Measurements from ENCODE around the gene TFF1. TPM values are rescaled to one million over a fixed set of nuclear protein-coding genes. Genes with fewer than 3 reads are reported as not detected.

The TFF1 gene
- total RNA-seq, 1 donor from 2014 or later = not detected

- DNase-seq (ENCODE audit: low spot score) = no peak
- TF ChIP-seq, protein P1, sequence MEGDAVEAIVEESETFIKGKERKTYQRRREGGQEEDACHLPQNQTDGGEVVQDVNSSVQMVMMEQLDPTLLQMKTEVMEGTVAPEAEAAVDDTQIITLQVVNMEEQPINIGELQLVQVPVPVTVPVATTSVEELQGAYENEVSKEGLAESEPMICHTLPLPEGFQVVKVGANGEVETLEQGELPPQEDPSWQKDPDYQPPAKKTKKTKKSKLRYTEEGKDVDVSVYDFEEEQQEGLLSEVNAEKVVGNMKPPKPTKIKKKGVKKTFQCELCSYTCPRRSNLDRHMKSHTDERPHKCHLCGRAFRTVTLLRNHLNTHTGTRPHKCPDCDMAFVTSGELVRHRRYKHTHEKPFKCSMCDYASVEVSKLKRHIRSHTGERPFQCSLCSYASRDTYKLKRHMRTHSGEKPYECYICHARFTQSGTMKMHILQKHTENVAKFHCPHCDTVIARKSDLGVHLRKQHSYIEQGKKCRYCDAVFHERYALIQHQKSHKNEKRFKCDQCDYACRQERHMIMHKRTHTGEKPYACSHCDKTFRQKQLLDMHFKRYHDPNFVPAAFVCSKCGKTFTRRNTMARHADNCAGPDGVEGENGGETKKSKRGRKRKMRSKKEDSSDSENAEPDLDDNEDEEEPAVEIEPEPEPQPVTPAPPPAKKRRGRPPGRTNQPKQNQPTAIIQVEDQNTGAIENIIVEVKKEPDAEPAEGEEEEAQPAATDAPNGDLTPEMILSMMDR (IDR thresholded peaks at IDR 0.05; ENCODE audit: unreplicated experiment) = no peak
- Mint-ChIP-seq H3K4me3 (ENCODE audit: unreplicated experiment) (no peak overlapping the region), H3K9me3 (ENCODE audit: unreplicated experiment) (no peaks in the 10 kb centered on the region), H3K36me3 (ENCODE audit: low read depth, unreplicated experiment) (no peaks in the 10 kb centered on the region), H3K27ac (ENCODE audit: unreplicated experiment) (peak overlapping the region; percentile 57), H3K27me3 (ENCODE audit: unreplicated experiment) (peaks cover 21% of the 10 kb centered on the region), H3K4me1 (ENCODE audit: unreplicated experiment) (no peaks in the 10 kb centered on the region)
Observed at GRCh38 chr21:42374457-42374856, 8.1 kb upstream of the TFF1 start.

GRCh38 chr21:42373908-42374455 lies 7.6 kb upstream of the TFF1 start:
- Mint-ChIP-seq H3K27me3 (ENCODE audit: unreplicated experiment) (peaks cover 21% of the 10 kb centered on the region), H3K9me3 (ENCODE audit: unreplicated experiment) (no peaks in the 10 kb centered on the region), H3K4me3 (ENCODE audit: unreplicated experiment) (no peak overlapping the region), H3K36me3 (ENCODE audit: low read depth, unreplicated experiment) (peaks cover 4% of the 10 kb centered on the region), H3K4me1 (ENCODE audit: unreplicated experiment) (no peaks in the 10 kb centered on the region), H3K27ac (ENCODE audit: unreplicated experiment) (peak overlapping the region; percentile 57)
- TF ChIP-seq, protein P1 (IDR thresholded peaks at IDR 0.05; ENCODE audit: unreplicated experiment) = no peak
- no peak for DNase-seq (ENCODE audit: low spot score)

DNA sequence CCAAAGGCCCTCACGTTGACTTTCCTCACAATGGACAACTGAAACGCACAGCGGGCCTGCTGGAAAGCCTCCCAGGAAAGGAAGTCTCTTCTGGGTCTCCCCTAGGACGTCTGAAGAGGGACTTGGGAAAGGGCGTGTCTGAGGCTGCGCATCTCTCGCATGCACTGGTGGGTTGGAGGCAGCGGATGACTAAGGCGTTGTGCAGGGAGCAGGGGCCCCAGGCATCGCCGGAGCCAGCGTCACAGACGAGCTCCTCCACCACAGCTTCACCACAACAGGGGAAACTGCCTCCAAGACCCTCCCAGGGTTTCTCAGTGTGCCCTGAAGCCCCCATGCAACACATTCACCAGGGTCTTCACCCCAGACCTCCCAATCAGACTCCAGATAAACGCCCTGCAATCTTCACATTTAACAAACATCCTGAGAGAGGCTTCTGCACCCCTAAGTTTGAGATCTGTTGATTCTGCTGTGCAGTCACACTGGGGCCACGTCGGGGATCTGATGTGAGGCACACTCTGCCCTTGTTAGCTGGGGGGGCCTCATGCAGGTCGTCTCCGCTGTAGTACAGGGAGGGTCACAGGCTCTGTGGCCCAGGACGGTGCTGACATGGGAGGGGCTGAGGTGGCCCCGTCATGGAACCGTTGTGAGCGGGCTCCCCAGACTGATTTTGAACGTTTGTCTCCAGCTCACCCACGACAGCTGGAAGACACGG lies 7.0 kb upstream of the TFF1 start:
- Mint-ChIP-seq H3K36me3 (ENCODE audit: low read depth, unreplicated experiment) (peaks cover 4% of the 10 kb centered on the region), H3K27me3 (ENCODE audit: unreplicated experiment) (peaks cover 21% of the 10 kb centered on the region), H3K9me3 (ENCODE audit: unreplicated experiment) (no peaks in the 10 kb centered on the region), H3K27ac (ENCODE audit: unreplicated experiment) (no peak overlapping the region), H3K4me3 (ENCODE audit: unreplicated experiment) (no peak overlapping the region), H3K4me1 (ENCODE audit: unreplicated experiment) (no peaks in the 10 kb centered on the region)
- TF ChIP-seq, protein P1 (IDR thresholded peaks at IDR 0.05; ENCODE audit: unreplicated experiment) = no peak
- DNase-seq (ENCODE audit: low spot score) = no peak

GRCh38 chr21:42370894-42371654 lies 4.7 kb upstream of the TFF1 start:
- no peaks in the 10 kb centered on the region for H3K9me3 Mint-ChIP-seq (ENCODE audit: unreplicated experiment)
- H3K27ac Mint-ChIP-seq (ENCODE audit: unreplicated experiment) = no peak overlapping the region
- H3K27me3 Mint-ChIP-seq (ENCODE audit: unreplicated experiment) = peaks cover 19% of the 10 kb centered on the region
- no peak for DNase-seq (ENCODE audit: low spot score)
- peaks cover 2% of the 10 kb centered on the region for H3K4me1 Mint-ChIP-seq (ENCODE audit: unreplicated experiment)
- TF ChIP-seq, protein P1 (IDR thresholded peaks at IDR 0.05; ENCODE audit: unreplicated experiment) = no peak
- H3K36me3 Mint-ChIP-seq (ENCODE audit: low read depth, unreplicated experiment) = peaks cover 4% of the 10 kb centered on the region
- H3K4me3 Mint-ChIP-seq (ENCODE audit: unreplicated experiment) = no peak overlapping the region

DNA sequence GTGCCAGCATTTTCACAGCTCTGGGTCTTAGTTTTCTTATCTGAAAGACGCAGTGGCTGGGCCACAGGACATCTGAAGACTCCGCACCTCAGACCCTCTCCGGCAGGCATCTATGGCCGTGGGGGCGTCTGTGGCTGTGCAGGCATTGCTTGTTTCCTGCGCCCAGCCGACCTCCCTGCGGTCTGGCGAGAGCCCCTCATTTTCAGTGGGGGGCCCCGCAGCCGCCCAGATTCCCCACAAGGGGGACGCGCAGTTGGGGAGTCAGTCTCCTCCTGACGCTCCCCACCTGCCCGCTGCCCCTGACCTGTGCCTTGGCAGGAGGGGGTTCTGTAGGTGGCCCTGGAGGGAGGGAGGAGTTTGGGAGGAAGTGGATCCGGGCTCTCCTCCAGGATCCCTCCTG lies 3.5 kb upstream of the TFF1 start:
- Mint-ChIP-seq H3K4me1 (ENCODE audit: unreplicated experiment) (peaks cover 3% of the 10 kb centered on the region), H3K36me3 (ENCODE audit: low read depth, unreplicated experiment) (peaks cover 4% of the 10 kb centered on the region), H3K27ac (ENCODE audit: unreplicated experiment) (no peak overlapping the region), H3K27me3 (ENCODE audit: unreplicated experiment) (peaks cover 19% of the 10 kb centered on the region), H3K4me3 (ENCODE audit: unreplicated experiment) (no peak overlapping the region), H3K9me3 (ENCODE audit: unreplicated experiment) (no peaks in the 10 kb centered on the region)
- TF ChIP-seq, protein P1 (IDR thresholded peaks at IDR 0.05; ENCODE audit: unreplicated experiment) = no peak
- DNase-seq (ENCODE audit: low spot score) = no peak

All from endothelial cell (in vitro differentiated cells).